SK-N-SH treated with all-trans-retinoic acid at 6 μM for 48 hours (cell line): Measurements from ENCODE around the gene PIK3CD.

Experiments used
- ATAC-seq: fragments of 200-7000 bp; cut with Tn5 transposase; 3 replicates; pipeline ENCODE4 v1.9.1; 2020; ENCODE audit warnings: mild to moderate bottlenecking, moderate library complexity
- ARNTL ChIP-seq: fragments of 450-650 bp; formaldehyde crosslinking; IDR thresholded peaks from 2 replicates; pipeline ENCODE4 v1.5.0; 2020; ENCODE audit warnings: low read depth, mild to moderate bottlenecking, moderate library complexity, borderline replicate concordance
- BACH2 ChIP-seq: fragments of 250-450 bp; sonication (Bioruptor Pico); IDR thresholded peaks from 2 replicates; pipeline ENCODE4 v1.9.0; 2021; ENCODE audit warnings: mild to moderate bottlenecking, borderline replicate concordance
- CSDC2 ChIP-seq: fragments of 250-450 bp; sonication (Bioruptor Pico); IDR thresholded peaks from 2 replicates; pipeline ENCODE4 v1.5.0; 2020; ENCODE audit warnings: mild to moderate bottlenecking, moderate library complexity
- GLIS3 ChIP-seq: fragments of 250-450 bp; sonication (Bioruptor Pico); IDR thresholded peaks from 2 replicates; pipeline ENCODE4 v1.5.0; 2020; ENCODE audit warnings: mild to moderate bottlenecking, moderate library complexity
- ISL1 ChIP-seq: fragments of 250-450 bp; sonication (Bioruptor Pico); IDR thresholded peaks from 2 replicates; pipeline ENCODE4 v2.1.2; 2022; ENCODE audit warnings: mild to moderate bottlenecking, moderate library complexity
- OSR1 ChIP-seq: fragments of 250-450 bp; sonication (Bioruptor Pico); IDR thresholded peaks from 2 replicates; pipeline ENCODE4 v1.8.0; 2022; ENCODE audit warnings: moderate library complexity, mild to moderate bottlenecking, inconsistent platforms
- PPARA ChIP-seq: fragments of 250-450 bp; sonication (Bioruptor Pico); IDR thresholded peaks from 2 replicates; pipeline ENCODE4 v1.5.0; 2020; ENCODE audit warnings: mild to moderate bottlenecking, borderline replicate concordance
- RARB ChIP-seq: fragments of 250-450 bp; sonication (Bioruptor Pico); IDR thresholded peaks from 2 replicates; pipeline ENCODE4 v1.8.0; 2021; ENCODE audit warnings: mild to moderate bottlenecking, moderate library complexity
- SNAI2 ChIP-seq: fragments of 250-450 bp; sonication (Bioruptor Pico); IDR thresholded peaks from 2 replicates; pipeline ENCODE4 v1.5.0; 2020; ENCODE audit warnings: mild to moderate bottlenecking, moderate library complexity
- TCF4 ChIP-seq: fragments of 250-450 bp; sonication (Bioruptor Pico); IDR thresholded peaks from 2 replicates; pipeline ENCODE4 v1.8.0; 2021; ENCODE audit warnings: mild to moderate bottlenecking, moderate library complexity, borderline replicate concordance
- TOX ChIP-seq: fragments of 250-450 bp; sonication (Bioruptor Pico); IDR thresholded peaks from 2 replicates; pipeline ENCODE4 v1.8.0; 2021; ENCODE audit warnings: mild to moderate bottlenecking, moderate library complexity, borderline replicate concordance
- ZC3H10 ChIP-seq: fragments of 250-450 bp; sonication (Bioruptor Pico); IDR thresholded peaks from 2 replicates; pipeline ENCODE4 v1.5.1; 2021; ENCODE audit warnings: mild to moderate bottlenecking, moderate library complexity
- ZFP3 ChIP-seq: fragments of 250-450 bp; sonication (Bioruptor Pico); IDR thresholded peaks from 2 replicates; pipeline ENCODE4 v1.5.0; 2020; ENCODE audit warnings: mild to moderate bottlenecking, moderate library complexity
- ZFP30 ChIP-seq: fragments of 450-650 bp; formaldehyde crosslinking; IDR thresholded peaks from 2 replicates; pipeline ENCODE4 v1.5.0; 2022; ENCODE audit warnings: mild to moderate bottlenecking, moderate library complexity
- ZNF565 ChIP-seq: fragments of 450-650 bp; formaldehyde crosslinking; conservative IDR thresholded peaks from 2 replicates; pipeline ENCODE4 v1.5.0; 2020; ENCODE audit warnings: low read depth, mild to moderate bottlenecking, moderate library complexity
- ZNF70 ChIP-seq: fragments of 450-650 bp; formaldehyde crosslinking; IDR thresholded peaks from 2 replicates; pipeline ENCODE4 v1.5.0; 2020; ENCODE audit warnings: mild to moderate bottlenecking, moderate library complexity
- ZNF8 ChIP-seq: fragments of 450-650 bp; formaldehyde crosslinking; IDR thresholded peaks from 2 replicates; pipeline ENCODE4 v1.5.0; 2020; ENCODE audit warnings: mild to moderate bottlenecking, moderate library complexity
- TF ChIP-seq, protein P1 (sequence below): fragments of 250-450 bp; sonication (Bioruptor Pico); IDR thresholded peaks from 2 replicates; pipeline ENCODE4 v1.5.0; 2020; ENCODE audit warnings: mild to moderate bottlenecking, moderate library complexity
- TF ChIP-seq, protein P2 (sequence below): fragments of 250-450 bp; sonication (Bioruptor Pico); IDR thresholded peaks from 2 replicates; pipeline ENCODE4 v1.5.1; 2020; ENCODE audit warnings: low read depth, mild to moderate bottlenecking, moderate library complexity
- TF ChIP-seq, protein P3 (sequence below): fragments of 250-450 bp; sonication (Bioruptor Pico); IDR thresholded peaks from 2 replicates; pipeline ENCODE4 v1.8.0; 2021; ENCODE audit warnings: low read depth, mild to moderate bottlenecking, moderate library complexity, borderline replicate concordance
- TF ChIP-seq, protein P4 (sequence below): fragments of 250-450 bp; sonication (Bioruptor Pico); IDR thresholded peaks from 2 replicates; pipeline ENCODE4 v1.5.1; 2021; ENCODE audit warnings: mild to moderate bottlenecking, moderate library complexity

PIK3CD gene

DNA sequence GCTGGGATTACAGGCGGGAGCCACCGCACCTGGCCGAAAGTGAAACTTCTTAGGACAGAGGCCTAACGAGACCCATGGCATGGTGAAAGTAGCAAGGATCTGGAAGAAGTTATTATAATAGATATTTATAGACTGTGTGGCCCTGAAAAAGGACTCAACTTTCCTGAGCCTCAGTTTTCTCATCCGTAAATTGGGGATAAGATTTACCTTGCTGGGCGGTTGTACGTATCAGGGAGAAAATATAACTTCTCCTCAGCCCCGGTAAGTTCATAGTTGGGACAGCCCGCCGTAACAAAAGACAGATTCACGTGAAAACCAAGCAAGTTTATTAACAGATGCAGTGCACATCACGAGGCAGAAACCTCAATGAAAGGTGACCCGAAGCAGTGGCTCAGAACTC, 5.5 kb upstream of the PIK3CD start:
- ATAC-seq: no peak
- TF ChIP-seq ZFP30 (CRISPR knock-in tag) (no peak), SNAI2 (CRISPR knock-in tag) (no peak), GLIS3 (CRISPR knock-in tag) (no peak), ISL1 (CRISPR knock-in tag) (no peak), RARB (CRISPR knock-in tag) (no peak)
- TF ChIP-seq, protein P1, sequence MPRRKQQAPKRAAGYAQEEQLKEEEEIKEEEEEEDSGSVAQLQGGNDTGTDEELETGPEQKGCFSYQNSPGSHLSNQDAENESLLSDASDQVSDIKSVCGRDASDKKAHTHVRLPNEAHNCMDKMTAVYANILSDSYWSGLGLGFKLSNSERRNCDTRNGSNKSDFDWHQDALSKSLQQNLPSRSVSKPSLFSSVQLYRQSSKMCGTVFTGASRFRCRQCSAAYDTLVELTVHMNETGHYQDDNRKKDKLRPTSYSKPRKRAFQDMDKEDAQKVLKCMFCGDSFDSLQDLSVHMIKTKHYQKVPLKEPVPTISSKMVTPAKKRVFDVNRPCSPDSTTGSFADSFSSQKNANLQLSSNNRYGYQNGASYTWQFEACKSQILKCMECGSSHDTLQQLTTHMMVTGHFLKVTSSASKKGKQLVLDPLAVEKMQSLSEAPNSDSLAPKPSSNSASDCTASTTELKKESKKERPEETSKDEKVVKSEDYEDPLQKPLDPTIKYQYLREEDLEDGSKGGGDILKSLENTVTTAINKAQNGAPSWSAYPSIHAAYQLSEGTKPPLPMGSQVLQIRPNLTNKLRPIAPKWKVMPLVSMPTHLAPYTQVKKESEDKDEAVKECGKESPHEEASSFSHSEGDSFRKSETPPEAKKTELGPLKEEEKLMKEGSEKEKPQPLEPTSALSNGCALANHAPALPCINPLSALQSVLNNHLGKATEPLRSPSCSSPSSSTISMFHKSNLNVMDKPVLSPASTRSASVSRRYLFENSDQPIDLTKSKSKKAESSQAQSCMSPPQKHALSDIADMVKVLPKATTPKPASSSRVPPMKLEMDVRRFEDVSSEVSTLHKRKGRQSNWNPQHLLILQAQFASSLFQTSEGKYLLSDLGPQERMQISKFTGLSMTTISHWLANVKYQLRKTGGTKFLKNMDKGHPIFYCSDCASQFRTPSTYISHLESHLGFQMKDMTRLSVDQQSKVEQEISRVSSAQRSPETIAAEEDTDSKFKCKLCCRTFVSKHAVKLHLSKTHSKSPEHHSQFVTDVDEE (CRISPR knock-in tag): no peak
- TF ChIP-seq, protein P2, sequence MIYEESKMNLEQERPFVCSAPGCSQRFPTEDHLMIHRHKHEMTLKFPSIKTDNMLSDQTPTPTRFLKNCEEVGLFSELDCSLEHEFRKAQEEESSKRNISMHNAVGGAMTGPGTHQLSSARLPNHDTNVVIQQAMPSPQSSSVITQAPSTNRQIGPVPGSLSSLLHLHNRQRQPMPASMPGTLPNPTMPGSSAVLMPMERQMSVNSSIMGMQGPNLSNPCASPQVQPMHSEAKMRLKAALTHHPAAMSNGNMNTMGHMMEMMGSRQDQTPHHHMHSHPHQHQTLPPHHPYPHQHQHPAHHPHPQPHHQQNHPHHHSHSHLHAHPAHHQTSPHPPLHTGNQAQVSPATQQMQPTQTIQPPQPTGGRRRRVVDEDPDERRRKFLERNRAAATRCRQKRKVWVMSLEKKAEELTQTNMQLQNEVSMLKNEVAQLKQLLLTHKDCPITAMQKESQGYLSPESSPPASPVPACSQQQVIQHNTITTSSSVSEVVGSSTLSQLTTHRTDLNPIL (CRISPR knock-in tag): no peak

DNA sequence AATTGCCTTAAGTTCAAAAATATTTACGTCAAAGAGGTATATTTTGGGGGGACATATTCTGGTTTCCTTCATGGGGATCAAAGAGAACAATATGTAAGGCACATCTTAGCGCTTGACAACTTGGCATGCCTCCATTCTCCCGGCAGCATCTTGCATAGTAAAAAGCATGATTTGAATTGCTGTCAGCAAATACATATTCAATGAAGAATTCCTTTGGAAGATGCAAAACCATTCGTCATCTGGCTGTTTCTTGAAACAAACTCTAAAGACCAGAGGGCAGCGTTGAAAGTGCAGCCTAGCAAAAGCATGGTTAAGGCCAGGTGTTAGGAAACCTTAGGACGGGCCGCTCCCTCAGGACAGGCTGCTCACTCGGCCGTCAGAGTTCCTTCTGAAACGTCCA, 3.4 kb upstream of the PIK3CD start:
- no peak for ATAC-seq
- TF ChIP-seq TCF4 (CRISPR knock-in tag) (no peak), ZC3H10 (CRISPR knock-in tag) (no peak), ARNTL (no peak), SNAI2 (CRISPR knock-in tag) (no peak), PPARA (CRISPR knock-in tag) (no peak)

DNA sequence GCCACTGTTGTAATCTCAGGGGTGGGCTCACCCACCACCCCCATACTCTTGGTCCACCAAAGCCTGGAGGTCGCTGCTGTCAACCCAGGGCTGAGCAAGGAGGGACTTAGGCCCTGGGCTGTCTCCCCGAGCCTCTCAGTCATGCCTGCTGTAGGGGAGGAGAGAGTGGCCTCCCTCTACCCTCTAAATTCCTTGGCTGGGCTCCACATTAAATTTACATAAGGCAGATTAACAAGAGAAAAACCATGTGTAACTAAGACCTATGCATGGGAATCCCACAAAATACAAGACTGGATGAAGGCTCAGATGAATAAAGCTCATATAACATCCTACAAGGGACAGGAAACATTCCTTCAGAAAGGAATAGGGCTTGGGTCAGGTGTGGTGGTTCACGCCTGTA, 1.8 kb upstream of the PIK3CD start:
- no peak for ATAC-seq
- TF ChIP-seq BACH2 (CRISPR knock-in tag) (no peak), ZNF8 (CRISPR knock-in tag) (no peak), GLIS3 (CRISPR knock-in tag) (no peak), OSR1 (CRISPR knock-in tag) (no peak), ARNTL (no peak), ZC3H10 (CRISPR knock-in tag) (no peak), PPARA (CRISPR knock-in tag) (no peak), ZFP30 (CRISPR knock-in tag) (no peak), TOX (no peak), ZNF565 (no peak), ZFP3 (CRISPR knock-in tag) (no peak), ISL1 (CRISPR knock-in tag) (no peak), CSDC2 (CRISPR knock-in tag) (no peak), ZNF70 (no peak)
- TF ChIP-seq, protein P2 (CRISPR knock-in tag): no peak
- TF ChIP-seq, protein P3, sequence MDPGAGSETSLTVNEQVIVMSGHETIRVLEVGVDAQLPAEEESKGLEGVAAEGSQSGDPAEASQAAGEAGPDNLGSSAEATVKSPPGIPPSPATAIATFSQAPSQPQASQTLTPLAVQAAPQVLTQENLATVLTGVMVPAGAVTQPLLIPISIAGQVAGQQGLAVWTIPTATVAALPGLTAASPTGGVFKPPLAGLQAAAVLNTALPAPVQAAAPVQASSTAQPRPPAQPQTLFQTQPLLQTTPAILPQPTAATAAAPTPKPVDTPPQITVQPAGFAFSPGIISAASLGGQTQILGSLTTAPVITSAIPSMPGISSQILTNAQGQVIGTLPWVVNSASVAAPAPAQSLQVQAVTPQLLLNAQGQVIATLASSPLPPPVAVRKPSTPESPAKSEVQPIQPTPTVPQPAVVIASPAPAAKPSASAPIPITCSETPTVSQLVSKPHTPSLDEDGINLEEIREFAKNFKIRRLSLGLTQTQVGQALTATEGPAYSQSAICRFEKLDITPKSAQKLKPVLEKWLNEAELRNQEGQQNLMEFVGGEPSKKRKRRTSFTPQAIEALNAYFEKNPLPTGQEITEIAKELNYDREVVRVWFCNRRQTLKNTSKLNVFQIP (CRISPR knock-in tag): no peak
- TF ChIP-seq, protein P4, sequence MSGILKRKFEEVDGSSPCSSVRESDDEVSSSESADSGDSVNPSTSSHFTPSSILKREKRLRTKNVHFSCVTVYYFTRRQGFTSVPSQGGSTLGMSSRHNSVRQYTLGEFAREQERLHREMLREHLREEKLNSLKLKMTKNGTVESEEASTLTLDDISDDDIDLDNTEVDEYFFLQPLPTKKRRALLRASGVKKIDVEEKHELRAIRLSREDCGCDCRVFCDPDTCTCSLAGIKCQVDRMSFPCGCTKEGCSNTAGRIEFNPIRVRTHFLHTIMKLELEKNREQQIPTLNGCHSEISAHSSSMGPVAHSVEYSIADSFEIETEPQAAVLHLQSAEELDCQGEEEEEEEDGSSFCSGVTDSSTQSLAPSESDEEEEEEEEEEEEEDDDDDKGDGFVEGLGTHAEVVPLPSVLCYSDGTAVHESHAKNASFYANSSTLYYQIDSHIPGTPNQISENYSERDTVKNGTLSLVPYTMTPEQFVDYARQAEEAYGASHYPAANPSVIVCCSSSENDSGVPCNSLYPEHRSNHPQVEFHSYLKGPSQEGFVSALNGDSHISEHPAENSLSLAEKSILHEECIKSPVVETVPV (CRISPR knock-in tag): no peak
- TF ChIP-seq, protein P1 (CRISPR knock-in tag): no peak
